Measurements from ENCODE around the gene VPS18.

Gene VPS18

GRCh38 chr15:40902605-40903561 lies 8.6 kb downstream of the VPS18 start:
- no peak for DNase-seq

GRCh38 chr15:40904552-40905201 lies 10.4 kb downstream of the VPS18 start:
- DNase-seq: no peak

- peak; percentile 89 for DNase-seq
Measured at GRCh38 chr15:40906091-40906990, 12.1 kb downstream of the VPS18 start.

- peak; percentile 63 for DNase-seq
Measured at GRCh38 chr15:40906991-40907802, 12.9 kb downstream of the VPS18 start.

- no peak for DNase-seq
Measured at GRCh38 chr15:40908095-40908494, 13.8 kb downstream of the VPS18 start.

- peak; percentile 48 for DNase-seq
Measured at GRCh38 chr15:40909662-40910630, 15.7 kb downstream of the VPS18 start.

GRCh38 chr15:40911141-40911540 lies 16.9 kb downstream of the VPS18 start:
- DNase-seq: peak; percentile 94

- no peak for DNase-seq
Measured at GRCh38 chr15:40911693-40912092, 17.4 kb downstream of the VPS18 start.

- no peak for DNase-seq
Measured at GRCh38 chr15:40912478-40912877, 18.2 kb downstream of the VPS18 start.

- no peak for DNase-seq
Measured at GRCh38 chr15:40914013-40914412, 19.8 kb downstream of the VPS18 start.

GRCh38 chr15:40914486-40914885 lies 20.2 kb downstream of the VPS18 start:
- DNase-seq: no peak

GRCh38 chr15:40915116-40915661 lies 20.9 kb downstream of the VPS18 start:
- DNase-seq: no peak

- DNase-seq: no peak
Measured at GRCh38 chr15:40915679-40916078, 21.4 kb downstream of the VPS18 start.

GRCh38 chr15:40917585-40917984 lies 23.3 kb downstream of the VPS18 start:
- DNase-seq: no peak

- DNase-seq: peak; percentile 80
Measured at GRCh38 chr15:40918146-40918798, 24.0 kb downstream of the VPS18 start.

- peak; percentile 58 for DNase-seq
Measured at GRCh38 chr15:40918799-40919392, 24.6 kb downstream of the VPS18 start.

GRCh38 chr15:40921949-40922607 lies 27.8 kb downstream of the VPS18 start:
- no peak for DNase-seq

- DNase-seq: no peak
Measured at GRCh38 chr15:40922608-40923005, 28.4 kb downstream of the VPS18 start.

GRCh38 chr15:40923551-40923950 lies 29.3 kb downstream of the VPS18 start:
- DNase-seq: no peak
